Measurements from ENCODE around the gene C11orf16.
"Not testable (repeated sequence)": the region's sequence is repeated elsewhere in the genome, so short reads cannot be mapped to it uniquely, and the experiment has no call there.

C11orf16 gene, protein sequence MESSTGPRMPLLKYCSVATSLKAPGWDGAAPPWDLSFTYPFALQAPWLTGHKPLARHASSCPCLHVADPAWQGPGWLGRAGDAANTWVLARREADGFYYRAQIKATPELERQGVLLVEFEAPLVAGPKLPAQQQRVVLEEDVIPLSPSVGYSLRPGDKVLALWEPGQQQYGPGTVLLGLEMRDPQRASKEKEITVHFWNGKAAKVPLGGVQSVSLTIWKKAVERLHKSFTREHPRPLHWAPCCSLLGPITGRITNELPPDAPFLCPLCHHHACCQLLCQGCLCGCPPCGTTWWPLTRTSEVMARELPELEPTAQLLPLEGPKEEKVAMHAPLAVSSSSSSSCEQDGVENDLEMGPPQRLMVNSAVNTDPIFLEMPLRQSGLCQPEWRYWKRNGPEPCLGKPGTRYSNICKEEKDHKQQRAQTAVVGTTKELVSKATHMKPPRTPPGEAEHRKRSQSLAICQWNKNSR

DNA sequence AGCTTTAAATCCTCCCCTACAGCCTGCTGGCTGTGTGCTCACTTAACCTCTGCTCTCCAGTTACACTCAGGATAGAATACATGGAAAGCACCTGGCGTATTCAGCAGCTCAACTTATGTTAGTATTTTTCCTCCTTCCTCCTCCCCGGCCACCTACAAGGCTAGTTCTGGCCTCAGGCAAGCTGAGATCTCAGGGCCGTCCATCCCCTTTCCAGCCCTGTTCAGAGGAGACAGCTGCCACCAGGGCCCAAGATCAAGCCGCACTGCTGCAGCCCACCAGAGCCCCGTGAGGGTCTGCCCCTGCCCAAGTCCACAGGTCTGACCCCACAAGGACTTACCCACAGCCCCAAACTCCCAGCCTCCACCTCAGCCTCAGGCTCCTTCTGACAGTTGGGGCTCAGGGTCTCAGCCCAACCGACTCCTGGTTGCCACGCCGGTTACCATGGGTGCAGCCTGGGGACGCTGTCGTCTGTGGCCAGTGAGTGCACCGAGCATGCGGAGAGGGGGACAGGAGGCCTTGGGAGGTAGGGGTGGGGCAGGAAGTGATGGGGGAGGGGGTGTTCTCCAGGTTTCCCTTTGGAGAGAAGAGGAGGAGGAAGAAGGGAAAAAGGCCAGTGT is at the start of gene C11orf16:
Gene C11orf16 (minus strand): TSS at position 384 of the 617 bp plus-strand sequence. CDS start 639 bp downstream, outside the sequence.
- no peak for TF ChIP-seq JUND (IDR thresholded peaks at IDR 0.05; ENCODE audit: low read depth)
- in situ Hi-C loops (cut with HindIII; ENCODE audit: low pct_unique_long_range_greater_than_20kb, low sequenced_read_pairs): no loop called here
- peak in 1 of 2 experiments; percentile 29 for DNase-seq (ENCODE audit: low read depth in 1 of 2, low spot score in 1 of 2)

DNA sequence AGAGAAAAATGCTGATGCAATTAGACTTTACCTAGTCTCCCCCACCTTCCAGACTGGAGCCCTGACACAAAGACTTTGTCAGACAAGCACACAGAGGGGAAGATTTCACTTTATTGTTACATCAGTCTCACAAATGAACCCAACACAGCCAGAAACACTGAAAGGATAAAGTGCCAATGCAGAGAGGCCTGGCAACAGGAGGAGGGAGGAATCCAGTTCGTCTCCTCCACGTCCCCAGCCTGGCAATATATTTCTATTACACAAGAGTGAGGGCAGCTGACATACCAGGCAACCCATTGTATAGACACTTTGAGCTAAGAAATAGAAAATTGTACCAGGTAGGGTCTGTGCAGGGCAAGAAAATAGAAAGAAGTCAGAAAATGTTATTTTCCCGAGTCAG is 47.7 kb upstream of the C11orf16 start:
- no peak for DNase-seq (ENCODE audit: low read depth in 1 of 2, low spot score in 1 of 2)

DNA sequence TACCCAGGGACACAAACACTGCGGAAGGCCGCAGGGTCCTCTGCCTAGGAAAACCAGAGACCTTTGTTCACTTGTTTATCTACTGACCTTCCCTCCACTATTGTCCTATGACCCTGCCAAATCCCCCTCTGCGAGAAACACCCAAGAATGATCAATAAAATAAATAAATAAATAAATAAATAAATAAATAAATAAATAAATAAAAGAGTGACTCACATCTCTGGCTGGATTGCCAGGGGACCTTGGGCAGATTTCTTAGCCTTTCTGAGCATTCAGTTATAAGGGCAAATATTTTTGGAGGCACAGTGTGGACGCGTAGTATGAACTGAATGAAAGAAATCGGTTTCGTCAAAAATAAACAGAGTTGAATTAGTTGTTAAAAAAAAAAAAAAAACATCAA is 46.6 kb upstream of the C11orf16 start:
- in situ Hi-C loops (cut with HindIII; ENCODE audit: low pct_unique_long_range_greater_than_20kb, low sequenced_read_pairs); DNase-seq (ENCODE audit: low read depth in 1 of 2, low spot score in 1 of 2): not testable (repeated sequence)

More for the DNA sequence above, 47.7 kb upstream of the C11orf16 start:
- in situ Hi-C loops (cut with HindIII; ENCODE audit: low pct_unique_long_range_greater_than_20kb, low sequenced_read_pairs): no loop called here
- TF ChIP-seq JUND (IDR thresholded peaks at IDR 0.05; ENCODE audit: low read depth): no peak

DNA sequence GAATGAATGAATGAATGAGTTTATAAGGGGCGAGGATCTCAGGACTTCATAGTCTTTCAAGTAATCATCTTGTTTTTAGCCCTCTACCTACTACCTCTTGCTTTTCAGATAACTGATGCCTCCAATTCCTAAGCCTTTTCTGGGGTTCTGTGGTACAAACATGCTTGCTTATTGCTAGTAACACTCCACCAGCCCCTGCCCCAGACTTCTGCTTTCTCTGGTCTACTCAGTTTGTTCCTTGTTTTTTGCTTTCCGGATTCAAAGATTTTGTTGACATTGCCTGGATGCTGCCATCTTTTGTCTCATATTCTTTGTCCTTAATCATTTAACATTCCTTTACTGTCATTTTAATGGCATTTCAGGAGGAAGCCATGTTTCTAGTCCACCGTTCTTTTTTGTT is 40.4 kb upstream of the C11orf16 start:
- DNase-seq (ENCODE audit: low read depth in 1 of 2, low spot score in 1 of 2): no peak
- no peak for TF ChIP-seq JUND (IDR thresholded peaks at IDR 0.05; ENCODE audit: low read depth)
- in situ Hi-C loops (cut with HindIII; ENCODE audit: low pct_unique_long_range_greater_than_20kb, low sequenced_read_pairs): no loop called here

DNA sequence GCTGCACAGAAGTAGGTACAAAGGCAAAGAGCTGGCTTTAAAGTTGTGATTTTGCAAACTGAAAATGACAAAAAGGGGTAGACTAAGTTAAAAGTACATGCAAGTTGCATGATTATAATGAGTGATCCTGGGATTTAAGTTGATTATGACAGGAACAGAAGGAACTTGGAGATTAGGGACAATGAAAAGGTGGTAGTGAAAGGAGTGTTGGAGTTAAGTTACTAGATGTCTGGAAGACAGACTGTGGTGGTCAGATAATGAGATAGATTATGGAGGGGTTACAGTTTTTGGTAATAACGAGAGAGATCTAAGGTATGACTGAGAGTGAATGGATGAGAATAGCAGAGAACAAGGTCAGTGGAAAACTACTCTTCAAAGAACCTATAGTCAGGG is 39.2 kb upstream of the C11orf16 start:
- in situ Hi-C loops (cut with HindIII; ENCODE audit: low pct_unique_long_range_greater_than_20kb, low sequenced_read_pairs): no loop called here
- DNase-seq (ENCODE audit: low read depth in 1 of 2, low spot score in 1 of 2): no peak
- no peak for TF ChIP-seq JUND (IDR thresholded peaks at IDR 0.05; ENCODE audit: low read depth)

DNA sequence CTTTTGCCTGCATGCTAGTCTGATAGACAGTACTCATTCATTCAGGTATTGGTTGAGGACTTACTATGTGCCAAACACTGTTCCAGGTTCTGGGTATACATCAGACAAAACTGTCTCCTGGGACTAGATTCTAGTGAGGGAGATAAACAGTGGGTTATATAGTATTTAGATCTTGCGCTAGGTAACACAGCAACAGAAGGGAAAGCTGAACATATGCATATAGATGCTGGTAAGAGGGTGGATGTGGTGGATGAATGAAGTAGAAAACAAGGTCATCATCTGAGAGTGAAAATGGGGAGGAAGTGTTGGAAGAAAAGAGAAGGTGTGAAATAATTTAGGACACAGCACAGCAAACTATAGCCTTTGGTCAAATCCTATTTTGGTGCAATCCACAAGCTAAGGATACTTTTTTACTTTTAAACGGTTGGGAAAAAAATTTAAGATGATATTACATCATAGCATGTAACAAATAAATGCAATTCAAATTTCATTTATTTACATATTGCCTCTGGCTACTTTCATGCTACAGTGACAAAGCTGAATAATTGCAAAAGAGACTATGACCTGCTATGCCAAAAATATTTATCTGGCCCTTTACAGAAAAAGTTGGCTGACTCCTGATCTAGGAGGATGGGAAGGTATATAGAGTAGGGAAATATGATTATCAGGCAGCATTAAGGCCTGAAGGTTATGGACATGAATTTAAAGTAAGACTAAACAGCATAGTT is 38.6 kb upstream of the C11orf16 start:
- DNase-seq (ENCODE audit: low read depth in 1 of 2, low spot score in 1 of 2): no peak
- in situ Hi-C loops (cut with HindIII; ENCODE audit: low pct_unique_long_range_greater_than_20kb, low sequenced_read_pairs): no loop called here
- TF ChIP-seq JUND (IDR thresholded peaks at IDR 0.05; ENCODE audit: low read depth): no peak

DNA sequence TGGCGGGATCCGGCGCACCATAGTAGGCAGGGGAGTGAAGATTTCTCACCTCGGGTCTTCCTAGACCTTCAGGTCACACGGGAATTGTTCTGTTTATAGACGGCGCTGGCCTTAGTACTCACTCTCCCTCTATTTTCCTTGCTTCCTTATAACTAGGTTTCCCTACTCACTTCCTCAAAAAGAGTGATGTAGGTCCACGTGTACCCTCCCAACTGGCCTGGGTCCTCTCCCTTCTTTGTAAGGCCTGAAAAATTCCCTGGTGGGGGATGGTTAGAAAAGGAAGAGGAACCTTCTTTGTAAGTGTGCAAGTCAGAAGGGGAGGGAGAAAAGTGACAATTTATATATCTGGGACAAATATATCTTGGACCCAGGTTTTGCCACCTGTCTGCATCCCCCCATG is 34.4 kb upstream of the C11orf16 start:
- TF ChIP-seq JUND (IDR thresholded peaks at IDR 0.05; ENCODE audit: low read depth): no peak
- in situ Hi-C loops (cut with HindIII; ENCODE audit: low pct_unique_long_range_greater_than_20kb, low sequenced_read_pairs): no loop called here
- no peak for DNase-seq (ENCODE audit: low read depth in 1 of 2, low spot score in 1 of 2)

DNA sequence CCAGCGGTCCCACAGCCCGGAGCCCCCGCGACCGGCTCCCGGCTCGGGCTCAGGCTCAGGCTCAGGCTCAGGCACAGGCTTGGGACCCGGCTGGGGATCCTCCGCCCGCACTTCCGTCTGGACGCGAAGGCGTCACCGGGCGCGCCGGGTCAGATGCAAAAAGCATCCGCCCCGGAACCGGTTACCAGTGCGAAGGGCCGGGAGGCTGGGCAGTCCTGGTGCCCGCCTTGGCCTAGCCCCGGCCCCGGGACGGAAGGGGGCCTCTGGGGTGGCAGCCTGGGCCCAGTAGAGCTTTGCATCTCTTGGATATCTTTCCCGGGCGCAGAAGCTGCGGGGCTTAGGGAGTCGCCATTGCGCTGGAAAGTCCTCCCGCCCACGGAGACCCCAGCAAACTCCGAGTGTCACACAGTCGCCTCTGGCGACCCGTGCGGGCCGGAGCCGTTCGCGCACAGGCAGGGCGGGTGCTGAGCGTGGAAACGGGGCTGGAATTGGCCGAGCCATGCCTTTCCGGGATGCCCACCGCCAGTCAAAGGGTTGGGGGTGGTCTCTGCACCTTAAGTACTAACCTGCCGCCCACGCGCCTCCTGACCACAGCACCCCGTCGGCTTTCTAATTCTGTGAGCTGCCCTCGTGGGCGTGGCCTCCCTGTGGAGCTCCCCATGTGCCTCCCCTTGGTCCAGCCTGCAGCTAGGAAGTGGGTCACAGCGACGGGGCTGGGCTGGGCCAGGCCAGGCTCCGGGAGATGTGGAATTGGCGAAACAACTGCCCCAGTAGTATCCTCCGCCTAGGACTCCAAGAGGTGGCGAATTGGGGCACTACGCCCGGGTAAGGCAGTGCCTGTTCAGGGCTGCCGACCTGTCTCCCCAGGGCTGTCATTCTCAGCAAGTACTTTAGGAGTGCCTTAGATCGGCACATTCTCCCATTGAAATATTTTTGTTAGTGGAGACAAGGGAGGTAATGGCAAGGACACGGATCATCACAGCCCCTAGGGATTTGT is 31.9 kb upstream of the C11orf16 start, which contains the start of gene TMEM9B:
Gene TMEM9B (minus strand): TSS at position 119 of the 997 bp plus-strand sequence. CDS start 129 bp downstream, outside the sequence.
- in situ Hi-C loops (cut with HindIII; ENCODE audit: low pct_unique_long_range_greater_than_20kb, low sequenced_read_pairs): no loop called here
- DNase-seq (ENCODE audit: low read depth in 1 of 2, low spot score in 1 of 2): peak; percentile 64 to 88
- TF ChIP-seq JUND (IDR thresholded peaks at IDR 0.05; ENCODE audit: low read depth): no peak

DNA sequence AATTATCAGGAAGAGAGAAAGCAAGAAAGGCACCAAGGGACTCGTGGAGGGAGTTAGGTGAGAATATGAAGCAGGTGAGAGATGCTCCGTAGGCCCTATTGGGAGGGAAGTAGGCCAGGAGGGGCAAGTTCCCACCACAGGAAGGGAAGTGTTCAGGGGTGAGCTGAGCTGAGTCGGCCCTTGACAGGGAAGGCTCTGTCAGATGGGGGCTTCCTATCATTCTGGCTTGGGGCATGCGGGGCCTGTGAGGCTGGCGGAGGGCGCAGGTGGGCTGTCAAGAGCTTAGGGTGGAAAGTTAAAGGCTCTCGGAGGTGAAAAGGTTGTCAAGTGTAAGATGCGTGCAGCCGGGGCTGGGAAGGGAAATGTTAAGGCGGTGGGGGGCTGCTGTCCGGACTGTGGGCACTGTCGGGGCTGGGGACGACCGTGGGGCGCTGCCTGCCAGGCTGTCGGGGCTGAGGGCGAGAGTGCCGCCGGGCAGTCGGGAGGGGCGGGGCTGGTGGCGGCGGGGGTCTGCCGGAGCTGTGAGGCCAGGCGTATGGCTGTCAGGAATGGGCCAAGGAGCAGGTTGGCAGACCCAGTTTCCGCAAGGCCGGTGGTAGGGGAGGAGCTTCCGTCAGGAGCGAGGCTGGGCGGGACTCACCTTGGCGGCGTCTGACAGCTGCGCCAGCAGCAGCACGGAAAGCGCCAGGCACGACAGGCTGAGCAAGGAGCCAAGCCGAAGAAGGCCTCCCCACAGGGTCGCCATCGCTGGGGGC is 31.0 kb upstream of the C11orf16 start:
- peak; percentile 67 to 82 for DNase-seq (ENCODE audit: low read depth in 1 of 2, low spot score in 1 of 2)
- TF ChIP-seq JUND (IDR thresholded peaks at IDR 0.05; ENCODE audit: low read depth): no peak
- in situ Hi-C loops (cut with HindIII; ENCODE audit: low pct_unique_long_range_greater_than_20kb, low sequenced_read_pairs): no loop called here

DNA sequence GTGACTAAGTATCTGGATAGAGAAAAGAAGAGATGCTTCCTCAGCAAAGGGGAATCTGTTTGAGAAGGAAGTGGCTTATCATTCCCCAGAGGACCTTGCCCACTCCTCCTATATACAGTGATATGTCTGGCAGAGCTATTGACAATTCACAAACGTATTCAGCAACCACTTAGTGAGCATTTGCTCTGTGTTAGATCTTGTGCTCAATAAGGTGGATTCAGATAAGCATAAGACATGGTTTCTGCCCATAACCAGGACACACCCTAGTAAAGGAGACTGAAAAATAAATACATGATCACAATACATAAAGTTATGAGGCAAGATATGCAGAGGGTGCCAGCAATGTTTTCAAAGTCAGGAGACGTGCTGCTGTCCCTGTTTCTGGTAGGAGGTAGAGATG is 30.1 kb upstream of the C11orf16 start:
- no peak for TF ChIP-seq JUND (IDR thresholded peaks at IDR 0.05; ENCODE audit: low read depth)
- DNase-seq (ENCODE audit: low read depth in 1 of 2, low spot score in 1 of 2): no peak
- in situ Hi-C loops (cut with HindIII; ENCODE audit: low pct_unique_long_range_greater_than_20kb, low sequenced_read_pairs): no loop called here

DNA sequence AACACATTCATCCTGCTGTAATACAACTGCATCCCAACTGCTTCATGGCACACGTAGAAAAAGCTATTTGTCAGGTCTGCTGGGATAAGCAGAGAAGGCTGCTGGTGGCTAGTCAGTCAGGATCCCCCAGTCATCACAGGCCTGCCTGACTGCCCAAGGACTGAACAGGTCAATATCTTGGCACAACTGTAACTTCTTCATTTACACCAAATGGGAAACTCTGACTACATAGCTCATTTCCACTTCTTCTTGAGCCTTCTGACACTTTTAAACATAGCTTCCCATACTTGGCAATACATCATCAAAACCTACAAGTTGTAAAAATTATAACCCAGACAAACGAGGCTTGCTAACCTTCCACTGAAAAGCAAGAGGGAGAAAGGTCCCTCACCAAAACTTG is 28.7 kb upstream of the C11orf16 start:
- no peak for DNase-seq (ENCODE audit: low read depth in 1 of 2, low spot score in 1 of 2)
- in situ Hi-C loops (cut with HindIII; ENCODE audit: low pct_unique_long_range_greater_than_20kb, low sequenced_read_pairs): no loop called here
- TF ChIP-seq JUND (IDR thresholded peaks at IDR 0.05; ENCODE audit: low read depth): no peak
